DOHH2 (cell line): ENCODE data around the gene VTI1A.

Source experiments
- CTCF ChIP-seq: fragments of 200-600 bp; sonication (generic); IDR thresholded peaks from one replicate; pipeline ENCODE4 v1.5.1; 2014; ENCODE audit warnings: antibody characterized with exemption, mild to moderate bottlenecking, low read depth, low read length; ENCODE audit not compliant: poor library complexity, severe bottlenecking
- EZH2phosphoT487 ChIP-seq: fragments of 200-600 bp; sonication (generic); IDR thresholded peaks from 2 replicates; pipeline ENCODE4 v1.6.1; 2017; ENCODE audit warnings: borderline replicate concordance, mild to moderate bottlenecking, antibody characterized with exemption, low read length, moderate library complexity, mixed read lengths

GRCh38 chr10:112663234-112664125 is 216.5 kb downstream of the VTI1A start:
- TF ChIP-seq CTCF (no peak), EZH2phosphoT487 (no peak)
